Mesendoderm (in vitro differentiated cells): ENCODE measurements around the gene PRDX5.

Source experiments
- DNase-seq: peaks from one replicate; pipeline ENCODE4 v3.0.0; 2013
- H2AK5ac ChIP-seq: 2 replicates; pipeline ENCODE4 v1.6.1; 2013; ENCODE audit warnings: low read length, inconsistent platforms
- H2BK120ac ChIP-seq: 2 replicates; pipeline ENCODE4 v1.6.1; 2013; ENCODE audit warnings: low read depth, mild to moderate bottlenecking, low read length, moderate library complexity, mixed read lengths
- H2BK15ac ChIP-seq: replicated peaks from 2 replicates; pipeline ENCODE4 v1.6.1; 2013; ENCODE audit warnings: low read depth, mild to moderate bottlenecking, moderate library complexity
- H2BK5ac ChIP-seq: 2 replicates; pipeline ENCODE4 v1.6.1; 2013; ENCODE audit warnings: low read length, inconsistent platforms
- H3K18ac ChIP-seq: 2 replicates; pipeline ENCODE4 v1.6.1; 2013; ENCODE audit warnings: mild to moderate bottlenecking, low read length, mixed read lengths
- H3K23ac ChIP-seq: one replicate; pipeline ENCODE4 v1.6.1; 2013; ENCODE audit warnings: low read length
- H3K27ac ChIP-seq: 2 replicates; pipeline ENCODE4 v1.5.1; 2013; ENCODE audit warnings: low read depth, mild to moderate bottlenecking, inconsistent platforms, low read length, moderate library complexity
- H3K27me3 ChIP-seq: 2 replicates; pipeline ENCODE4 v1.6.1; 2013; ENCODE audit warnings: low read length, control low read depth, mild to moderate bottlenecking, inconsistent platforms; ENCODE audit not compliant: insufficient read depth, poor library complexity
- H3K36me3 ChIP-seq: 2 replicates; pipeline ENCODE4 v1.6.1; 2013; ENCODE audit warnings: low read length, inconsistent platforms; ENCODE audit not compliant: control insufficient read depth, insufficient read depth
- H3K4ac ChIP-seq: one replicate; pipeline ENCODE4 v1.6.1; 2013; ENCODE audit warnings: low read depth, mild to moderate bottlenecking, low read length, moderate library complexity
- H3K4me1 ChIP-seq: 2 replicates; pipeline ENCODE4 v1.6.1; 2013; ENCODE audit warnings: low read depth, low read length, inconsistent platforms; ENCODE audit not compliant: control insufficient read depth
- H3K4me2 ChIP-seq: 2 replicates; pipeline ENCODE4 v1.6.1; 2013; ENCODE audit warnings: low read length
- H3K4me3 ChIP-seq: 2 replicates; pipeline ENCODE4 v1.5.1; 2013; ENCODE audit warnings: mild to moderate bottlenecking, low read length
- H3K56ac ChIP-seq: one replicate; pipeline ENCODE4 v1.6.1; 2013; ENCODE audit warnings: low read length
- H3K79me1 ChIP-seq: 2 replicates; pipeline ENCODE4 v1.6.1; 2013; ENCODE audit warnings: low read length, inconsistent platforms
- H3K79me2 ChIP-seq: 2 replicates; pipeline ENCODE4 v1.6.1; 2013; ENCODE audit warnings: mild to moderate bottlenecking, low read length; ENCODE audit not compliant: control insufficient read depth, insufficient read depth
- H3K9ac ChIP-seq: 2 replicates; pipeline ENCODE4 v1.6.1; 2013; ENCODE audit warnings: low read length, inconsistent platforms
- H4K5ac ChIP-seq: one replicate; pipeline ENCODE4 v1.6.1; 2013; ENCODE audit warnings: low read length
- H4K8ac ChIP-seq: one replicate; pipeline ENCODE4 v1.6.1; 2013; ENCODE audit warnings: low read depth, mild to moderate bottlenecking, control low read depth, low read length, moderate library complexity
- WGBS: extraction: QIAGEN DNeasy Blood & Tissue Kit; methylation state at CpG from one replicate; pipeline ENCODE4 v1.1.7; 2013; ENCODE audit warnings: low lambda C conversion rate, missing lambda C conversion rate; ENCODE audit not compliant: insufficient coverage; ENCODE audit errors: extremely low coverage; 5-methylcytosine and 5-hydroxymethylcytosine counted together

PRDX5 gene

DNA sequence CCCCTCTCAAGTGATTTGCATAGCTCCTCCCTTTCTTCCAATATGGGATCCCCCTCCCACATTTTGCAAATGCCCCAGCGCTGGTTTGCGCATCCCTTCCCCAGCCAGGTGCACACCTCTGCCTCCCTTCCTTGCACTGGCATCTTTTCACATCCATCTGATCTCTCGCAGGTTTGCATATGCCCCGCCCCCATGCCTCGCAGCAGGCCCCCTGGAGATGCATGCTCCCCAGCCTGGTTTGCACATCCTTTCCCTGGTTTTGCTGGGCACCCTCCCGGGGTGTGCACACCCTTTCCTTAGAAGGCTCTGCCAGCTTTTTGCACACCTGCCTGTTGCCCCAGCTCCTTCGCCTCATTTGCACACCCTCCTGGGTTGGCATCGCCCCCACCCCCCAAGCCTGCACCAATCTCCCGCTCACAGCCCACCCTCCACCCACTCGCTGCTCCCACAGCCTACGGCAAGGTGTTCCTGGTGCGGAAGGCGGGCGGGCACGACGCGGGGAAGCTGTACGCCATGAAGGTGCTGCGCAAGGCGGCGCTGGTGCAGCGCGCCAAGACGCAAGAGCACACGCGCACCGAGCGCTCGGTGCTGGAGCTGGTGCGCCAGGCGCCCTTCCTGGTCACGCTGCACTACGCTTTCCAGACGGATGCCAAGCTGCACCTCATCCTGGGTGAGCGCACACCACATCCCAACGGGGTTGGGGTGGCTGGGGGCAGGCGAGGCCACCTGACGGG, 42.0 kb downstream of the PRDX5 start:
- H4K8ac ChIP-seq = no peak overlapping the region
- no peak overlapping the region for H2BK15ac ChIP-seq
- H3K18ac ChIP-seq = no peak overlapping the region
- H3K79me2 ChIP-seq = no peaks in the 10 kb centered on the region
- no CpG with 5 or more reads among the region's 38 CpGs for WGBS
- H3K9ac ChIP-seq = peak overlapping the region; percentile 92
- H3K27ac ChIP-seq = no peak overlapping the region
- peaks cover 4% of the 10 kb centered on the region for H3K79me1 ChIP-seq
- no peaks in the 10 kb centered on the region for H3K36me3 ChIP-seq
- H2BK120ac ChIP-seq = no peak overlapping the region
- no peak overlapping the region for H4K5ac ChIP-seq
- H3K4me1 ChIP-seq = peaks cover 10% of the 10 kb centered on the region
- no peak overlapping the region for H3K4ac ChIP-seq
- H3K4me3 ChIP-seq = peak overlapping the region; percentile 81
- no peaks in the 10 kb centered on the region for H3K27me3 ChIP-seq
- no peak for DNase-seq
- H2BK5ac ChIP-seq = no peak overlapping the region
- no peak overlapping the region for H3K56ac ChIP-seq
- peak overlapping the region; percentile 86 for H3K4me2 ChIP-seq
- no peak overlapping the region for H3K23ac ChIP-seq
- H2AK5ac ChIP-seq = no peak overlapping the region

DNA sequence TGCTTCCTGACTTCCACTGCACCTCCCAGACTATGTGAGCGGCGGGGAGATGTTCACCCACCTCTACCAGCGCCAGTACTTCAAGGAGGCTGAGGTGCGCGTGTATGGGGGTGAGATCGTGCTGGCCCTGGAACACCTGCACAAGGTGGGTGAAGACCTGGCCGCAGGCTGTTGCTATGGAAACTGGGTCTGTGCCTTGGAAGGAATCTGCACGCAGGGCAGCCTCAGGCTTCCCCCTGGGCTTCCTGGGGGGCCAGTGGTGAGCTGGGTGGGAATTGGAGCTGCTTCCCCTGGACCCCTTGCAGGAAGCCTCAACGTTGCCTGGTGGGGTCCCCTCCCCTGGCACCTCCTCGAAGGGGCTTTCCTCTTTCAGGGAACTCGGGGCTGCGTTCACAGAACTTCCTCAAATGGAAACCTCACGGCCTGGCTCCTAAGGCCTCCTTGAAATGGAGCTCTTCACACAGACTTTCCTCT, 42.6 kb downstream of the PRDX5 start:
- WGBS = no CpG with 5 or more reads among the region's 13 CpGs

DNA sequence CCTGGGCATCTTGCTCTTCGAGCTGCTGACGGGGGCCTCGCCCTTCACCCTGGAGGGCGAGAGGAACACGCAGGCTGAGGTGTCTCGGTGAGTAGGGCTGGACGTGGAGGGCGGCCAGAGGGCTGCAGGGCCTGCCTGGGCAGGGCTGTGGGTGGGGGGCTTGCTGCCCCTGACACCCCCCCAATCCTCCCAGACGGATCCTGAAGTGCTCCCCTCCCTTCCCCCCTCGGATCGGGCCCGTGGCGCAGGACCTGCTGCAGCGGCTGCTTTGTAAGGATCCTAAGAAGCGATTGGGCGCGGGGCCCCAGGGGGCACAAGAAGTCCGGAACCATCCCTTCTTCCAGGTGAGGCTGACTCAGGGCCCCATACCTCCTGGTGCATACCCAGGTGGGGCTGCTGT, 43.7 kb downstream of the PRDX5 start:
- no peak overlapping the region for H3K4ac ChIP-seq
- peaks cover 8% of the 10 kb centered on the region for H3K4me1 ChIP-seq
- H4K5ac ChIP-seq = no peak overlapping the region
- no peak overlapping the region for H3K9ac ChIP-seq
- H3K27me3 ChIP-seq = no peaks in the 10 kb centered on the region
- no peak overlapping the region for H4K8ac ChIP-seq
- H3K23ac ChIP-seq = no peak overlapping the region
- no peak overlapping the region for H2BK5ac ChIP-seq
- H3K4me2 ChIP-seq = no peak overlapping the region
- H3K27ac ChIP-seq = no peak overlapping the region
- H3K36me3 ChIP-seq = no peaks in the 10 kb centered on the region
- H3K4me3 ChIP-seq = no peak overlapping the region
- DNase-seq = no peak
- H3K56ac ChIP-seq = no peak overlapping the region
- no CpG with 5 or more reads among the region's 18 CpGs for WGBS
- H2BK15ac ChIP-seq = no peak overlapping the region
- H3K79me1 ChIP-seq = peaks cover 4% of the 10 kb centered on the region
- no peak overlapping the region for H3K18ac ChIP-seq
- H2AK5ac ChIP-seq = no peak overlapping the region
- H2BK120ac ChIP-seq = no peak overlapping the region
- no peaks in the 10 kb centered on the region for H3K79me2 ChIP-seq

More for the DNA sequence above, 42.6 kb downstream of the PRDX5 start:
- H3K4me2 ChIP-seq = no peak overlapping the region
- no peak overlapping the region for H4K5ac ChIP-seq
- H2BK5ac ChIP-seq = no peak overlapping the region
- H3K36me3 ChIP-seq = no peaks in the 10 kb centered on the region
- no peaks in the 10 kb centered on the region for H3K79me2 ChIP-seq
- no peak overlapping the region for H3K4me3 ChIP-seq
- H3K27ac ChIP-seq = no peak overlapping the region
- H2BK120ac ChIP-seq = no peak overlapping the region
- H3K18ac ChIP-seq = no peak overlapping the region
- H2BK15ac ChIP-seq = no peak overlapping the region
- H3K4ac ChIP-seq = no peak overlapping the region
- H2AK5ac ChIP-seq = no peak overlapping the region
- H3K23ac ChIP-seq = no peak overlapping the region
- no peak overlapping the region for H3K56ac ChIP-seq
- peaks cover 4% of the 10 kb centered on the region for H3K79me1 ChIP-seq
- H4K8ac ChIP-seq = no peak overlapping the region
- no peaks in the 10 kb centered on the region for H3K27me3 ChIP-seq
- DNase-seq = no peak
- H3K9ac ChIP-seq = no peak overlapping the region
- peaks cover 9% of the 10 kb centered on the region for H3K4me1 ChIP-seq

DNA sequence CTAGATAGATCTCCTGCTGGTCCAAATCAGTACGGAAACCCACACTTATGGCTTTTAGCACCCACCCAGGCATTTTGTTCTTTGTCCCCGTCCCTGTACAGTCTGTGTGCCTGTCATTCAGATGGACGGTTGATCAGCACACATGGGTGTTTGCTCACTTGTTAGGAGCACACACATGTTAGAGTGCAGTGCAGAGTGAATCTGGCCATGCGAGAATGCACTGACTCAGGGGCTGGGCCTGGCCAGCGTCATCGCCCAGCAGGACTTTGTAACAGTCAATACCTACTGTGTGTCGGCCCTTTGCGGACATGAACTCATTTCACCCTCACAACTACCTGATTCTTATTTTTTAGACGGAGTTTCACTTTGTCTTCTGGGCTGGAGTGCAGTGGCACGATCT, 44.4 kb downstream of the PRDX5 start:
- Histone ChIP-seq H4K5ac (no peak overlapping the region), H3K9ac (no peak overlapping the region), H4K8ac (no peak overlapping the region), H2BK5ac (no peak overlapping the region), H3K4me1 (peaks cover 8% of the 10 kb centered on the region), H3K23ac (no peak overlapping the region), H2AK5ac (no peak overlapping the region), H3K36me3 (no peaks in the 10 kb centered on the region), H3K79me1 (peaks cover 4% of the 10 kb centered on the region), H3K4me2 (no peak overlapping the region), H3K27ac (no peak overlapping the region), H3K56ac (no peak overlapping the region), H3K4me3 (no peak overlapping the region), H3K27me3 (no peaks in the 10 kb centered on the region), H3K18ac (no peak overlapping the region), H3K79me2 (no peaks in the 10 kb centered on the region), H2BK120ac (no peak overlapping the region), H3K4ac (no peak overlapping the region), H2BK15ac (no peak overlapping the region)
- WGBS = no CpG with 5 or more reads among the region's 10 CpGs
- DNase-seq = no peak

DNA sequence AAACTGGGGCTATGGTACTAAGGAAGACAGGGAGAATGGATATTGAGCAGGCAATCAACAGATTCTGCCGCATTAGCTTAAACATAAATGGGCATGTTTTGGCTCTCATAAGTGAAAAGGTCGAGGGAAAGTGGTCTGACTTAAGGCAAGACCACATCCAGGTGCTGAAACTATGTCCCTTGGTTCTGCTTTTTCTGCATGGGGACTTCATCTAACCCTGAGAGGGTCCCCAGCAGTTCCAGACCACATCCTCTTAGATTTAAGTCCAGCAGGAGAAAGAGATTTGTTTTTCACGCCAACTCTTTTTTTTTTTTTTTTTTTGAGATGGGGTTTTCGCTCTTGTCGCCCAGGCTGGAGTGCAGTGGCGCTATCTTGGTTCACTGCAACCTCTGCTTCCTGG, 46.5 kb downstream of the PRDX5 start:
- Histone ChIP-seq H2BK15ac (no peak overlapping the region), H3K56ac (no peak overlapping the region), H2BK5ac (no peak overlapping the region), H3K27me3 (no peaks in the 10 kb centered on the region), H3K4me2 (no peak overlapping the region), H3K79me1 (peaks cover 4% of the 10 kb centered on the region), H3K23ac (no peak overlapping the region), H3K36me3 (no peaks in the 10 kb centered on the region), H3K4me3 (no peak overlapping the region), H3K18ac (no peak overlapping the region), H3K79me2 (no peaks in the 10 kb centered on the region), H4K5ac (no peak overlapping the region), H4K8ac (no peak overlapping the region), H3K4me1 (peaks cover 2% of the 10 kb centered on the region), H3K4ac (no peak overlapping the region), H3K27ac (no peak overlapping the region), H2BK120ac (no peak overlapping the region), H3K9ac (no peak overlapping the region), H2AK5ac (no peak overlapping the region)
- WGBS = no CpG with 5 or more reads among the region's 6 CpGs
- DNase-seq = no peak

GRCh38 chr11:64364911-64365310, 47.0 kb downstream of the PRDX5 start:
- DNase-seq = no peak
- Histone ChIP-seq H2BK5ac (no peak overlapping the region), H3K79me2 (no peaks in the 10 kb centered on the region), H3K4me2 (no peak overlapping the region), H3K27ac (no peak overlapping the region), H2AK5ac (no peak overlapping the region), H3K23ac (no peak overlapping the region), H4K5ac (no peak overlapping the region), H3K27me3 (no peaks in the 10 kb centered on the region), H3K56ac (no peak overlapping the region), H3K36me3 (no peaks in the 10 kb centered on the region), H2BK15ac (no peak overlapping the region), H3K4ac (no peak overlapping the region), H2BK120ac (no peak overlapping the region), H3K4me1 (no peaks in the 10 kb centered on the region), H3K18ac (no peak overlapping the region), H3K79me1 (peaks cover 1% of the 10 kb centered on the region), H4K8ac (no peak overlapping the region), H3K4me3 (no peak overlapping the region), H3K9ac (no peak overlapping the region)
- WGBS = no CpG with 5 or more reads among the region's 4 CpGs
